HG02588 (cell line): Measurements from ENCODE around the gene PCBP3.
"Not testable (repeated sequence)": the region's sequence is repeated elsewhere in the genome, so short reads cannot be mapped to it uniquely, and the experiment has no call there.

ENCODE experiments used
- ATAC-seq: cut with Tn5 transposase; IDR thresholded peaks from one replicate; pipeline ENCODE4 v1.9.1; 2021; ENCODE audit warnings: mild to moderate bottlenecking, moderate library complexity; ENCODE audit not compliant: unreplicated experiment

PCBP3 gene

GRCh38 chr21:45971616-45972352, 328.3 kb downstream of the PCBP3 start:
- ATAC-seq = no peak

GRCh38 chr21:45972353-45972715, 328.8 kb downstream of the PCBP3 start:
- ATAC-seq = no peak

- no peak for ATAC-seq
Observed at GRCh38 chr21:45972716-45973474, 329.4 kb downstream of the PCBP3 start.

GRCh38 chr21:45973475-45974072, 330.0 kb downstream of the PCBP3 start:
- no peak for ATAC-seq

GRCh38 chr21:45974073-45975019, 330.8 kb downstream of the PCBP3 start:
- ATAC-seq = no peak

- no peak for ATAC-seq
Observed at GRCh38 chr21:45975020-45975666, 331.6 kb downstream of the PCBP3 start.

GRCh38 chr21:45975667-45976409, 332.3 kb downstream of the PCBP3 start:
- not testable (repeated sequence) for ATAC-seq

GRCh38 chr21:45976701-45977311, 333.3 kb downstream of the PCBP3 start:
- ATAC-seq = no peak

GRCh38 chr21:45977396-45977795, 333.9 kb downstream of the PCBP3 start:
- ATAC-seq = no peak

- no peak for ATAC-seq
Observed at GRCh38 chr21:45979141-45979631, 335.7 kb downstream of the PCBP3 start.

- ATAC-seq = no peak
Observed at GRCh38 chr21:45979651-45980050, 336.1 kb downstream of the PCBP3 start.

GRCh38 chr21:45980271-45980670, 336.7 kb downstream of the PCBP3 start:
- no peak for ATAC-seq

GRCh38 chr21:45980697-45981096, 337.2 kb downstream of the PCBP3 start:
- no peak for ATAC-seq

- ATAC-seq = no peak
Observed at GRCh38 chr21:45981151-45982091, 337.9 kb downstream of the PCBP3 start, which contains the start of gene COL6A1. Gene COL6A1 (plus strand): TSS chr21:45981770. CDS start chr21:45981851, 81 bp downstream.

- ATAC-seq = no peak
Observed at GRCh38 chr21:45982092-45982757, 338.7 kb downstream of the PCBP3 start.

GRCh38 chr21:45982758-45983648, 339.5 kb downstream of the PCBP3 start:
- ATAC-seq = no peak
